ENCODE data around the gene C1orf159.

Gene C1orf159

GRCh38 chr1:1049318-1050165 lies 66.3 kb downstream of the C1orf159 start:
- no peak for DNase-seq

GRCh38 chr1:1048765-1049164 lies 67.1 kb downstream of the C1orf159 start:
- DNase-seq: no peak

- DNase-seq: no peak
Measured at GRCh38 chr1:1047963-1048362, 67.9 kb downstream of the C1orf159 start.

DNA sequence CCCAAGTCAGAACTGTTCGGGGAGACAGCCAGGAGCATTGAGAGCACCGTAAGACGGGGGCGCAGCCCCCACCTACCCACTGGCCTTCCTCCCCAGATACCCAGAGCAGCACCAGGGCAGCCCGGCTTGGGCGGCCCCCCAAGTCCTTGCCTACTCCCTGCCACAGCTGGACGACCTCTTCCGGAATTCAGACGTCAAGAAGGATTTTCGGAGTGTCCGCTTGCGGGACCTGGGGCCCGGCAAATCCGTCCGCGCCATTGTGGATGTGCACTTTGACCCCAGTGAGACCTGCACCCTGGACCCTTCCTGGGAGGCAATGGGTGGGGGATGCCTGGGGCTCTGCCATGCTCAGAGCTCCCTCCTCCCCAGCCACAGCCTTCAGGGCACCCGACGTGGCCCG lies 68.5 kb downstream of the C1orf159 start:
- DNase-seq: no peak

GRCh38 chr1:1046767-1047166 lies 69.1 kb downstream of the C1orf159 start:
- DNase-seq: no peak

DNA sequence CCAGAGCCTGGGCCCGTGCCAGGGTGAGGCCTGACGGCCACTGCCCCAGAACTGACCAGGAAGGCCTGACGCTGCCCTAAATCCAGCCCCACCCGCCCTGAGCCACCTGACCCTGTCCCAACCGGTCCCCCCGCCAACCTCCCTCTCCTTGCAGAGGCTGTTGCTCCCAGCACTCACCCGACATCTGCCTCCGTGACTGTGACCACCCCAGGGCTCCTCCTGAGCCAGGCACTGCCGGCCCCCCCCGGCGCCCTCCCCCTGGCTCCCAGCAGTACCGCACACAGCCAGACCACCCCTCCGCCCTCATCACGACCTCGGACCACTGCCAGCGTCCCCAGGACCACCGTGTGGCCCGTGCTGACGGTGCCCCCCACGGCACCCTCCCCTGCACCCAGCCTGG lies 69.6 kb downstream of the C1orf159 start:
- DNase-seq: no peak

- DNase-seq: no peak
Measured at GRCh38 chr1:1045129-1045528, 70.8 kb downstream of the C1orf159 start.

- no peak for DNase-seq
Measured at GRCh38 chr1:1044455-1045078, 71.3 kb downstream of the C1orf159 start.

- no peak for DNase-seq
Measured at GRCh38 chr1:1043921-1044320, 72.0 kb downstream of the C1orf159 start.

DNA sequence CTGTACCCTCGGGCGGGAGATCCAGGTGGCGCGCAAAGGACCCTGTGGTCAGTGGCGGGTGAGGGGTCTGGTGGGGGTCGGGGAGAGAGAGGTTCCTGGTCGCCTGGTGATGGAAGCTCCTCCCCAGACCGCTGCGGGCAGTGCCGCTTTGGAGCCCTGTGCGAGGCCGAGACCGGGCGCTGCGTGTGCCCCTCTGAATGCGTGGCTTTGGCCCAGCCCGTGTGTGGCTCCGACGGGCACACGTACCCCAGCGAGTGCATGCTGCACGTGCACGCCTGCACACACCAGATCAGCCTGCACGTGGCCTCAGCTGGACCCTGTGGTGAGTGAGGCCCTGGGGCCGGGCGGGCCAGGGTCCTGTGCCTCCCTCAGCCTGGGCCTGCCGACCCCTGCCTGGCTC lies 72.5 kb downstream of the C1orf159 start:
- no peak for DNase-seq

- DNase-seq: no peak
Measured at GRCh38 chr1:1042835-1043234, 73.1 kb downstream of the C1orf159 start.

- DNase-seq: no peak
Measured at GRCh38 chr1:1041873-1042272, 74.0 kb downstream of the C1orf159 start.

DNA sequence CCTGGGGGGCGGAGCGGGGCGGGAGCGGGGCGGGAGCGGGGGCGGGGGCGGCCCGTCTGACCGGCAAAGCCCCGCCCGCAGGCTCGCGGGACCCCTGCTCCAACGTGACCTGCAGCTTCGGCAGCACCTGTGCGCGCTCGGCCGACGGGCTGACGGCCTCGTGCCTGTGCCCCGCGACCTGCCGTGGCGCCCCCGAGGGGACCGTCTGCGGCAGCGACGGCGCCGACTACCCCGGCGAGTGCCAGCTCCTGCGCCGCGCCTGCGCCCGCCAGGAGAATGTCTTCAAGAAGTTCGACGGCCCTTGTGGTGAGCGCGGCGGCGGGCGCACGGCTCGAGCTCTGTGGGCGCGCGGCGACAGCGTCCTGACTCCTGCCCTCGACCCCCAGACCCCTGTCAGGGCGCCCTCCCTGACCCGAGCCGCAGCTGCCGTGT lies 74.8 kb downstream of the C1orf159 start:
- DNase-seq: no peak

GRCh38 chr1:1040004-1040991 lies 75.6 kb downstream of the C1orf159 start:
- peak; percentile 80 to 86 for DNase-seq

- DNase-seq: no peak
Measured at GRCh38 chr1:1039145-1039910, 76.6 kb downstream of the C1orf159 start.

DNA sequence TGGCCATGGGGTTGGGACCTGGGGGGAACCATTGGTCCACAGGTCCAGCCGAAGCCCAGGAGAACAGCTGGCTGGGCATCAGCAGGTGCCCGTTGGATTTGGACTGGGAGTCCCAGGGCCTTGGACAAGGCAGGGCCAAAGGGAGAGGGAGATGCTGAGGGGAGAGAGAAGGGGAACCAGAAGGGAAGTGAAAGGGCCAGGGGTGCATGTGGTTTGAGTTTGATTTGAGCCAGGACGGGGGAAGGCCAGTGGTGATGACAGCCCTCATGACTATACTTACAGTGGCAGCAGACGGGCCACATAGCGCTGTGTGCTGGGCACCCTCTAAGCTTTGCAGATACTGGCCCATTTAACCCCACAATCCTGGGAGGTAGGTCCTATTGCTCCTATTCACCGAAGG lies 77.2 kb downstream of the C1orf159 start:
- DNase-seq: peak in 1 of 2 donors; percentile 29

- no peak for DNase-seq
Measured at GRCh38 chr1:1037366-1038327, 78.2 kb downstream of the C1orf159 start.

GRCh38 chr1:1035291-1035943 lies 80.5 kb downstream of the C1orf159 start:
- DNase-seq: no peak

DNA sequence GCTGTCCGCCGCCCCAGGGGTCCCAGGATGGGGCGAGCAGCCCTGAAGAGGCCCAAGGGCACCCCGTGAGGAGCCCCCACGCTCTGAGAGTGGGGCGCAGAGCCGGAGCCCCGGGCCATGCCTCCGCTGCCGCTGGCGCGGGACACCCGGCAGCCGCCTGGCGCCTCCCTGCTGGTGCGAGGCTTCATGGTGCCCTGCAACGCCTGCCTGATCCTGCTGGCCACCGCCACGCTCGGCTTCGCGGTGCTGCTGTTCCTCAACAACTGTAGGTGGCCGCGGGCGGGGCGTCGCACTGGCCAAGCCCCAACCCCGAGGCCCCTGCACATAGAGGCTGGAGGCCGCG lies 81.5 kb downstream of the C1orf159 start:
- no peak for DNase-seq

GRCh38 chr1:1033731-1034438 lies 82.0 kb downstream of the C1orf159 start:
- DNase-seq: no peak
